Thoracic aorta (tissue), 2 donors: ENCODE results near the gene SFXN3. TPM values are rescaled to one million over a fixed set of nuclear protein-coding genes. Genes with fewer than 3 reads are reported as not detected.

Source experiments
- ATAC-seq: fragments of 150-250 bp; one replicate; pipeline ENCODE4 v1.8.0; 2017; ENCODE audit warnings: low read depth; ENCODE audit not compliant: insufficient number of reproducible peaks, low FRiP score
- DNase-seq: peaks from one replicate; pipeline ENCODE4 v3.0.0-alpha.2; 2020; ENCODE audit warnings: low spot score
- H3K27ac ChIP-seq, 2 donors: fragments of 200-600 bp; sonication (generic); 1 replicate in 1 of 2; 2 replicates in 1 of 2; pipeline ENCODE4 v1.5.1; 2016; ENCODE audit warnings: mild to moderate bottlenecking in 2 of 2, moderate library complexity in 2 of 2
- H3K27me3 ChIP-seq: fragments of 200-600 bp; sonication (generic); replicated peaks from 2 replicates; pipeline ENCODE4 v1.6.0; 2016; ENCODE audit warnings: mild to moderate bottlenecking; ENCODE audit not compliant: insufficient read depth
- H3K36me3 ChIP-seq: fragments of 200-600 bp; sonication (generic); one replicate; pipeline ENCODE4 v1.5.1; 2016
- H3K4me1 ChIP-seq, 2 donors: fragments of 200-600 bp; sonication (generic); 1 replicate in 1 of 2; 2 replicates in 1 of 2; pipeline versions ENCODE4 v1.5.1 to v1.6.0; 2016; ENCODE audit warnings: low read depth in 2 of 2, mild to moderate bottlenecking in 1 of 2; ENCODE audit not compliant: control insufficient read depth in 1 of 2
- H3K4me3 ChIP-seq: fragments of 200-600 bp; sonication (generic); 2 replicates; pipeline ENCODE4 v1.5.1; 2016; ENCODE audit warnings: mild to moderate bottlenecking
- H3K9me3 ChIP-seq: fragments of 200-600 bp; sonication (generic); 2 replicates; pipeline ENCODE4 v1.5.1; 2016
- CTCF ChIP-seq: fragments of 200-600 bp; sonication (generic); IDR thresholded peaks from one replicate; pipeline ENCODE4 v1.5.1; 2019; ENCODE audit warnings: antibody characterized with exemption
- total RNA-seq, 2 donors: library from RNA; depleted of rRNA; stranded (reverse); fragments of >200 nt; gene quantifications; one replicate each; pipeline versions ENCODE4 v1.1.0 to v1.2.3, GENCODE V29; 2016

Gene SFXN3
- 100 to 1,000 TPM; 136 to 206 TPM for total RNA-seq

GRCh38 chr10:101031128-101031795 is at the start of gene SFXN3, which contains the start of gene PDZD7:
Gene SFXN3, plus strand, starts transcription at chr10:101031234. Its CDS starts 3,461 bp downstream, at chr10:101034695.
Gene PDZD7, minus strand, starts transcription at chr10:101031129. Its CDS starts 910 bp downstream, at chr10:101030219.
- DNase-seq (peak; percentile 76), ATAC-seq (peak; percentile 62)
- TF ChIP-seq CTCF = no peak
- H3K9me3 ChIP-seq = no peaks in the 10 kb centered on the region
- H3K27ac ChIP-seq = peak within 1 kb of the TSS; percentile 99 to 100
- H3K36me3 ChIP-seq = peaks cover 18% of the 10 kb centered on the region
- H3K4me1 ChIP-seq = peaks cover 8 to 25% of the 10 kb centered on the region in 2 donors
- no peaks in the 10 kb centered on the region for H3K27me3 ChIP-seq
- peak within 1 kb of the TSS; percentile 82 for H3K4me3 ChIP-seq

GRCh38 chr10:100982916-100983830 is 47.9 kb upstream of the SFXN3 start:
- DNase-seq (no peak), ATAC-seq (no peak)
- H3K4me1 ChIP-seq = peaks cover 13 to 20% of the 10 kb centered on the region in 2 donors
- TF ChIP-seq CTCF = no peak
- no peak overlapping the region for H3K27ac ChIP-seq
- no peak overlapping the region for H3K4me3 ChIP-seq
- H3K27me3 ChIP-seq = no peaks in the 10 kb centered on the region
- no peaks in the 10 kb centered on the region for H3K9me3 ChIP-seq
- H3K36me3 ChIP-seq = peaks cover 6% of the 10 kb centered on the region

- DNase-seq (no peak), ATAC-seq (no peak)
- Histone ChIP-seq H3K4me3 (no peak overlapping the region), H3K36me3 (peaks cover 6% of the 10 kb centered on the region), H3K27me3 (no peaks in the 10 kb centered on the region), H3K9me3 (no peaks in the 10 kb centered on the region), H3K27ac (no peak overlapping the region), H3K4me1 (peaks cover 17 to 24% of the 10 kb centered on the region in 2 donors)
- no peak for TF ChIP-seq CTCF
Observed at GRCh38 chr10:100983868-100984671, 47.0 kb upstream of the SFXN3 start.

DNA sequence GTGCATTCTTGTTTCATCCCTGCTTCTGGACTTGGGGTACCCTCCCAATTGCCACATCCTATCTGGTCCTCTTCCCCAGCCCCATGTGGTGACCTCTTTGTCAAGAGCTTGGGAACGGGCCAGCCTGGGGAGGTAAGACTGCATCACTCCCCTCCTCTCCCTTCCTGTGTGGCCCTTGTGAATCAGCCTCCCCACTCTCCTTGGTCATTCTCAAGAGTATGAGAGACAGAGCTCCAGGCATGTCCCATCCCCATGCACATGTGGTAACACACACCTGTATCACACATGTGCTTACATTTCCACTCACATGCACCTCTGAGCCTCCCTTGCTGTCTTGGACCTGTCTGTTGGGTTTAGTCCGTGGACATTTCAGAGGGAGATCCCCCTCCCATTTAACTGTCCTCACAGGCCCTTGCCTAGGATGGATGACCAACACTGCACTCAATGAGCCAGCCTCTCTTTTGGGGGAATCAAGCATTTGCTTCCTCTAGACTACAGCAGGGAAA is 46.3 kb upstream of the SFXN3 start:
- ATAC-seq = no peak
- H3K4me1 ChIP-seq = peaks cover 17 to 24% of the 10 kb centered on the region in 2 donors
- H3K4me3 ChIP-seq = no peak overlapping the region
- DNase-seq = no peak
- no peak for TF ChIP-seq CTCF
- no peaks in the 10 kb centered on the region for H3K9me3 ChIP-seq
- no peak overlapping the region for H3K27ac ChIP-seq
- H3K36me3 ChIP-seq = peaks cover 6% of the 10 kb centered on the region
- H3K27me3 ChIP-seq = no peaks in the 10 kb centered on the region
